Nephron (organoid): ENCODE data around the gene AHCTF1.

Experiments
- H3K27ac Mint-ChIP-seq, 3 experiments: 2 replicates each; pipeline ENCODE4 v1.8.0; 2020; ENCODE audit warnings: mixed read lengths in 3 of 3, mild to moderate bottlenecking in 2 of 3, moderate library complexity in 1 of 3
- H3K27me3 Mint-ChIP-seq: 2 replicates; pipeline ENCODE4 v1.8.0; 2021; ENCODE audit warnings: low read depth, mild to moderate bottlenecking, moderate library complexity, mixed read lengths
- H3K36me3 Mint-ChIP-seq: 2 replicates; pipeline ENCODE4 v1.8.0; 2020; ENCODE audit warnings: low read depth, mixed read lengths
- H3K4me1 Mint-ChIP-seq: 2 replicates; pipeline ENCODE4 v1.8.0; 2020; ENCODE audit warnings: mixed read lengths
- H3K4me3 Mint-ChIP-seq, 3 experiments: 2 replicates each; pipeline ENCODE4 v1.8.0; 2020; ENCODE audit warnings: mild to moderate bottlenecking in 3 of 3, mixed read lengths in 3 of 3, moderate library complexity in 2 of 3
- H3K9me3 Mint-ChIP-seq: 2 replicates; pipeline ENCODE4 v1.8.0; 2020; ENCODE audit warnings: mixed read lengths
- TF ChIP-seq, protein P1 (sequence below), 3 experiments: fragments of 200-600 bp; sonication (generic); IDR thresholded peaks; one replicate each; pipeline ENCODE4 v1.5.0; 2021; ENCODE audit warnings: antibody characterized with exemption in 3 of 3; ENCODE audit not compliant: unreplicated experiment in 3 of 3

Gene AHCTF1

DNA sequence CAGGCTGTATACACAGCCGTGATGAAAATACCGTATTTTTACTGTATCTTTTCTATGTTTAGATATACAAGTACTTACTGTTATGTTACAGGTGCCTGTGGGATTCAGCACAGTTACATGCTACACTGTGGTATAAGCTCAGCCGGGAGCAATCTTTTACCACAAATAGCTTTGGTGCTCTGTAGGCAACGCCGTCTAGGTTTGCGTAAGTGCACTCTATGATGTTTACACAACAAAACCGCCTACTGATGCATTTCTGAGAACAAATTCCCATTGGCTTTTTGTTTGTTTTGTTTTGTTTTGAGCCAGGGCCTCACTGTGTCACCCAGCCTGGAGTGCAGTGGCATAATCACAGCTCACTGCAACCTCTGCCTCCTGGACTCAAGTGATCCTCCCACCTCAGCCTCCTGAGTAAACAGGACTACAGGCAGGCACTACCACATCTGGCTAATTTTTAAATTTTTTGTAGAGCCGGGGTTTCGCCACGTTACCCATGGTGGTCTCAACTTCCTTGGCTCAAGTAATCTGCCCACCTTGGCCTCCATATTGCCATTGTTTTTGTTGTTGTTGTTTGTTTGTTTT, 126.5 kb downstream of the AHCTF1 start:
- Mint-ChIP-seq H3K36me3 (no peaks in the 10 kb centered on the region), H3K4me3 (no peak overlapping the region)
- TF ChIP-seq, protein P1, sequence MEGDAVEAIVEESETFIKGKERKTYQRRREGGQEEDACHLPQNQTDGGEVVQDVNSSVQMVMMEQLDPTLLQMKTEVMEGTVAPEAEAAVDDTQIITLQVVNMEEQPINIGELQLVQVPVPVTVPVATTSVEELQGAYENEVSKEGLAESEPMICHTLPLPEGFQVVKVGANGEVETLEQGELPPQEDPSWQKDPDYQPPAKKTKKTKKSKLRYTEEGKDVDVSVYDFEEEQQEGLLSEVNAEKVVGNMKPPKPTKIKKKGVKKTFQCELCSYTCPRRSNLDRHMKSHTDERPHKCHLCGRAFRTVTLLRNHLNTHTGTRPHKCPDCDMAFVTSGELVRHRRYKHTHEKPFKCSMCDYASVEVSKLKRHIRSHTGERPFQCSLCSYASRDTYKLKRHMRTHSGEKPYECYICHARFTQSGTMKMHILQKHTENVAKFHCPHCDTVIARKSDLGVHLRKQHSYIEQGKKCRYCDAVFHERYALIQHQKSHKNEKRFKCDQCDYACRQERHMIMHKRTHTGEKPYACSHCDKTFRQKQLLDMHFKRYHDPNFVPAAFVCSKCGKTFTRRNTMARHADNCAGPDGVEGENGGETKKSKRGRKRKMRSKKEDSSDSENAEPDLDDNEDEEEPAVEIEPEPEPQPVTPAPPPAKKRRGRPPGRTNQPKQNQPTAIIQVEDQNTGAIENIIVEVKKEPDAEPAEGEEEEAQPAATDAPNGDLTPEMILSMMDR (IDR thresholded peaks at IDR 0.05; ENCODE audit: unreplicated experiment in 3 of 3): no peak

DNA sequence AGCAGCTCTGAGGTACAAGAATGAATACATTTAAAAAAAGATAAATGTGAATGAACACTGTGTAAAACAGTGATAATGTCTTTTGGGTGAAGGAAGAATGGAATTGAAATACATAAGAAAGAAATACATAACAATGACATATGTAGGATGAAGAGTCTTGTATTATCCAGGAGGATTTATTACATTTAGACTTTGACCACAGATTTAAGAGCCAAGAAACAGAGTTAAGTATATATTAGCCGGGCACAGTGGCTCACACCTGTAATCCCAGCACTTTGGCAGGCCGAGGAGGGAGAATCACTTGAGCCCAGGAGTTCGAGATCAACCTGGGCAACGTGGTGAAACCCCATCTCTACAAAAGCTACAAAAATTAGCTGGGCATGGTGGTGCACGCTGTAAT, 127.9 kb downstream of the AHCTF1 start:
- H3K4me1 Mint-ChIP-seq: peaks cover 17% of the 10 kb centered on the region
- no peaks in the 10 kb centered on the region for H3K27me3 Mint-ChIP-seq
- H3K36me3 Mint-ChIP-seq: no peaks in the 10 kb centered on the region
- TF ChIP-seq, protein P1 (IDR thresholded peaks at IDR 0.05; ENCODE audit: unreplicated experiment in 3 of 3): no peak
- H3K9me3 Mint-ChIP-seq: peaks cover 3% of the 10 kb centered on the region
- no peak overlapping the region for H3K27ac Mint-ChIP-seq
- no peak overlapping the region for H3K4me3 Mint-ChIP-seq

More for the DNA sequence above, 126.5 kb downstream of the AHCTF1 start:
- H3K27me3 Mint-ChIP-seq: no peaks in the 10 kb centered on the region
- H3K27ac Mint-ChIP-seq: no peak overlapping the region
- H3K9me3 Mint-ChIP-seq: peaks cover 3% of the 10 kb centered on the region
- peaks cover 8% of the 10 kb centered on the region for H3K4me1 Mint-ChIP-seq

DNA sequence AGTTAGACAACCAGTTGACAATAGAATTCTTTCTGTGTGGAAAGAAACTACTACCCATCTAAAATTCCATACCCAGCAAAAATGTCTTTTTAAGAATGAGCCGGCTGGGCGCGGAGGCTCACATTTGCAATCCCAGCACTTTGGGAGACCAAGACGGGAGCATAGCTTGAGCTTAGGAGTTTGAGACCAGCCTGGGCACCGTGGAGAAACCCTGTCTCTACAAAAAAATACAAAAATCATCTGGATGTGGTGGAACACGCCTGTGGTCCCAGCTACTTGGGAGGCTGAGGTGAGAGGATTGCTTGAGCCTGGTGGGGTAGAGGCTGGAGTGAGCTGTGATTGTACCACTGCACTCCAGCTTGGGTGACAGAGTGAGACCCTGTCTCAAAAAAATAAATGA, 128.4 kb downstream of the AHCTF1 start:
- H3K36me3 Mint-ChIP-seq: no peaks in the 10 kb centered on the region
- no peaks in the 10 kb centered on the region for H3K27me3 Mint-ChIP-seq
- no peak overlapping the region for H3K27ac Mint-ChIP-seq
- TF ChIP-seq, protein P1 (IDR thresholded peaks at IDR 0.05; ENCODE audit: unreplicated experiment in 3 of 3): no peak
- peaks cover 19% of the 10 kb centered on the region for H3K4me1 Mint-ChIP-seq
- H3K9me3 Mint-ChIP-seq: peaks cover 3% of the 10 kb centered on the region
- no peak overlapping the region for H3K4me3 Mint-ChIP-seq

DNA sequence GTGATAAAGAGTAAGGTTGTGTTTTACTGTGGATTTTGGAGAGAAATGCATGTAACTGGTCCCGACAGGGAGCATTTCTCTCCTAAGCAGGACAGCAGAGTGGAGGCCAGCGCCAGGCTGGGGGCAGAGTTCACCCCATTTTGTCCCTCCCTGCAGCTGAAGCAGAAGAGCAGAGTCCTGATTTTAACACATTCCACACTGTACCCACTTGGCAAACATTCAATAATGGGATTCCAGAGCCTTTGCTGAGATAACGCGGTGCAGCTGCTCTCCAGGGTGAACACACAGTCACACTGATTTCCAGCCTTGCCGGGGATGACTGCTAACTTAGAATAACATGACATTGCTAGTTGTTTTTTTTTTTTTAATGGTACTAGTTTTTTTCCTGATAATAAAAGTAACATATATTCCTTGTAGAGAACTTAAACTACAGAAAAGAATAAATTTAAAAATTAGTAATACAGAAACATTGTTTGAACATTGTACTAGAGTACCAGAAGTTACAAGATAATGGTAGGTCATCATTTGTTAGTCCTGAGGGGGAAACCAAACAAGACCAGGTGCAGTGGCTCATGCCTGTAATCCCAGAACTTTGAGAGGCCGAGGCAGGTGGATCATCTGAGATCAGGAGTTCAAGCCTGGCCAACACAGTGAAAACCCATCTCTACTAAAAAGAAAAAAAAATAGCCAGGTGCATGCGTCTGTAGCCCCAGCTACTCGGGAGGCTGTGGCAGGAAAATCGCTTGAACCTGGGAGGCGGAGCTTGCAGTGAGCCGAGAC, 130.3 kb downstream of the AHCTF1 start:
- no peaks in the 10 kb centered on the region for H3K27me3 Mint-ChIP-seq
- H3K4me3 Mint-ChIP-seq: no peak overlapping the region
- H3K4me1 Mint-ChIP-seq: peaks cover 25% of the 10 kb centered on the region
- peak overlapping the region in 2 of 3 experiments; percentile 23 to 55 for H3K27ac Mint-ChIP-seq
- H3K36me3 Mint-ChIP-seq: no peaks in the 10 kb centered on the region
- TF ChIP-seq, protein P1 (IDR thresholded peaks at IDR 0.05; ENCODE audit: unreplicated experiment in 3 of 3): no peak
- peaks cover 3% of the 10 kb centered on the region for H3K9me3 Mint-ChIP-seq

DNA sequence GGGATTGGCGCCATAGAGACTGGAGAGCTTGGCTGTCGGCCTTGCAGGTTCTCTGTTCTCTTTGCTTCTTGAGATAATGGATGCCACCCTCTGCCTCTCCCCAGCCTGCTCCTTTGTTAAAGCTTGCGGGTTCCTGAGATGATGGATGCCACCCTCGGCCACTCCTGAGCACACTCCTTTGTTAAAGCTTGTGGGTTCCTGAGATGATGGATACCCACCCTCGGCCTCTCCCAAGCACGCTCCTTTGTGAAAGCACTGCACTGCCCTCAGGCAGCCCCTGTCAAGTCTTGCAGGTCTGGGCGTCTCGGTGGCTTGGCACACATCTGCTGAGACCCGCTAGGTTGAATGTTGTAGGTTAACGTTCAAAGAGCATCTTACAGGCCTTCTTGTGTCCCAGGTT, 131.0 kb downstream of the AHCTF1 start:
- Mint-ChIP-seq H3K27me3 (no peaks in the 10 kb centered on the region), H3K4me3 (no peak overlapping the region), H3K36me3 (no peaks in the 10 kb centered on the region), H3K27ac (peak overlapping the region in 1 of 3 experiments; percentile 23), H3K9me3 (peaks cover 3% of the 10 kb centered on the region), H3K4me1 (peaks cover 27% of the 10 kb centered on the region)
- TF ChIP-seq, protein P1 (IDR thresholded peaks at IDR 0.05; ENCODE audit: unreplicated experiment in 3 of 3): no peak
